ENCODE results near the gene MIDN. TPM values are rescaled to one million over a fixed set of nuclear protein-coding genes. Genes with fewer than 3 reads are reported as not detected.
A peak's percentile ranks its signal among the peaks of the same experiment; 100 is the strongest.

The MIDN gene
- total RNA-seq, 1 donor from 2014 or later, result 22.1 TPM

DNA sequence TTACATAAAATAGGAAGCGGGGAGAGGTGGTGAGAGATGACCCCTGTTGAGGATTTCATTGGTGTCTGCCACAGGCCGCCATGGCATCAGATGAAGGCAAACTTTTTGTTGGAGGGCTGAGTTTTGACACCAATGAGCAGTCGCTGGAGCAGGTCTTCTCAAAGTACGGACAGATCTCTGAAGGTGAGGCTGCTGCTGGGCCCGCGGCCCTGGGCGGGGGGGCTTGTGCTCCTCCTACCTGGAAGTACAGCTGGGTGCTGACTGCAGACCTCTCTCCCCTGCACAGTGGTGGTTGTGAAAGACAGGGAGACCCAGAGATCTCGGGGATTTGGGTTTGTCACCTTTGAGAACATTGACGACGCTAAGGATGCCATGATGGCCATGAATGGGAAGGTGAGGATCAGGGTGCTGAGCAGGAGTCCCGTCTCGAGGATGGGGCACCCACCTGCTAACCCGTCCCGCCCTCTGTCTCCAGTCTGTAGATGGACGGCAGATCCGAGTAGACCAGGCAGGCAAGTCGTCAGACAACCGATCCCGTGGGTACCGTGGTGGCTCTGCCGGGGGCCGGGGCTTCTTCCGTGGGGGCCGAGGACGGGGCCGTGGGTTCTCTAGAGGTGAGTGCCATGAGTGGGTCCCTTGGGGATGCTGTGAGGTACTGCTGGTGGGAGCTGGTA lies 22.6 kb downstream of the MIDN start:
- DNase-seq, result no peak

DNA sequence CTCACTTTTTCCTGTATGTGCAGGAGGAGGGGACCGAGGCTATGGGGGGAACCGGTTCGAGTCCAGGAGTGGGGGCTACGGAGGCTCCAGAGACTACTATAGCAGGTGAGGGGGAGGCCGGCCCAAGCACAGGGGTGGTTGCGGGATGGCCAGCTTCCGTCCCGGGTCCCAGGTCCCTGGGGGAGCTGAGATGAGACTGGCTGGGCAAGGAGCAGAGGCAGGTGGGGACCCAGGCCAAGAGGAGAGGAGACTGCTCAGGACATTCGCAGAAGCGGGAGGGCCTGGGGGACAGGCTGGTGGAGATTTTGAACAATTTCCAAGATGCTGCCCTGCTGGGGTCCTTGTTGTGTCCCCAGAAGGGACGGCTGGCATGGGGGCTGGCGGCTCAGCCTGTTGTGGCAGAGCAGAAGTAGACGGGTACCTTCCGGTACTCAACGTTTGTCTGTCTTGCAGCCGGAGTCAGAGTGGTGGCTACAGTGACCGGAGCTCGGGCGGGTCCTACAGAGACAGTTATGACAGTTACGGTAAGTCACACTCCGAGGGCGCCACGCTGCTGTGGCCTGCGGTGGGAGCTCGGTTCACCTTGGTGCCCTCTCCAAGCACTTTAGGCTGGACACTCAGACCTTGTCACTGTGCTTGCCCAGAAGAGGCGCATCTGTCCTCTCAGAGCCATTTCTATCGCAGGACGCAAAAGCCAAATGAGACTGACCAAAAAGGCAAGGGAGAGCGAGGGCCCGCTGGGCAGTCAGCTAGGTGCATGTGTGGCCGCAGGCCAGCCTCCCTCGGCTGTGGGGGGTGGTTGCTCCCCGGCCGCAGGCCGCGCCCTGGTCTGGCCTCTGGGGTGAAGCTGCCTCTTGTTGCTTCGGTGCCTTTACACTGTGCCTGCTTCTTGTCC lies 23.4 kb downstream of the MIDN start:
- no peak for DNase-seq

DNA sequence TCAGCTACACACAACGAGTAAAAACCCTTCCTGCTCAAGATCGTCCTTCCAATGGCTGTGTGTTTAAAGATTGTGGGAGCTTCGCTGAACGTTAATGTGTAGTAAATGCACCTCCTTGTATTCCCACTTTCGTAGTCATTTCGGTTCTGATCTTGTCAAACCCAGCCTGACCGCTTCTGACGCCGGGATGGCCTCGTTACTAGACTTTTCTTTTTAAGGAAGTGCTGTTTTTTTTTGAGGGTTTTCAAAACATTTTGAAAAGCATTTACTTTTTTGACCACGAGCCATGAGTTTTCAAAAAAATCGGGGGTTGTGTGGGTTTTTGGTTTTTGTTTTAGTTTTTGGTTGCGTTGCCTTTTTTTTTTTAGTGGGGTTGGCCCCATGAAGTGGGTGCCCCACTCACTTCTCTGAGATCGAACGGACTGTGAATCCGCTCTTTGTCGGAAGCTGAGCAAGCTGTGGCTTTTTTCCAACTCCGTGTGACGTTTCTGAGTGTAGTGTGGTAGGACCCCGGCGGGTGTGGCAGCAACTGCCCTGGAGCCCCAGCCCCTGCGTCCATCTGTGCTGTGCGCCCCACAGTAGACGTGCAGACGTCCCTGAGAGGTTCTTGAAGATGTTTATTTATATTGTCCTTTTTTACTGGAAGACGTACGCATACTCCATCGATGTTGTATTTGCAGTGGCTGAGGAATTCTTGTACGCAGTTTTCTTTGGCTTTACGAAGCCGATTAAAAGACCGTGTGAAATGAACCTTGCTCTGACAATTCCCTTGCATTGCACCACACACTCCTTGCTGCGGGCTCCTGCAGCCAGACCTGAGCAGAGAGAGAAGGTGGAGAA lies 24.3 kb downstream of the MIDN start:
- DNase-seq, result no peak

DNA sequence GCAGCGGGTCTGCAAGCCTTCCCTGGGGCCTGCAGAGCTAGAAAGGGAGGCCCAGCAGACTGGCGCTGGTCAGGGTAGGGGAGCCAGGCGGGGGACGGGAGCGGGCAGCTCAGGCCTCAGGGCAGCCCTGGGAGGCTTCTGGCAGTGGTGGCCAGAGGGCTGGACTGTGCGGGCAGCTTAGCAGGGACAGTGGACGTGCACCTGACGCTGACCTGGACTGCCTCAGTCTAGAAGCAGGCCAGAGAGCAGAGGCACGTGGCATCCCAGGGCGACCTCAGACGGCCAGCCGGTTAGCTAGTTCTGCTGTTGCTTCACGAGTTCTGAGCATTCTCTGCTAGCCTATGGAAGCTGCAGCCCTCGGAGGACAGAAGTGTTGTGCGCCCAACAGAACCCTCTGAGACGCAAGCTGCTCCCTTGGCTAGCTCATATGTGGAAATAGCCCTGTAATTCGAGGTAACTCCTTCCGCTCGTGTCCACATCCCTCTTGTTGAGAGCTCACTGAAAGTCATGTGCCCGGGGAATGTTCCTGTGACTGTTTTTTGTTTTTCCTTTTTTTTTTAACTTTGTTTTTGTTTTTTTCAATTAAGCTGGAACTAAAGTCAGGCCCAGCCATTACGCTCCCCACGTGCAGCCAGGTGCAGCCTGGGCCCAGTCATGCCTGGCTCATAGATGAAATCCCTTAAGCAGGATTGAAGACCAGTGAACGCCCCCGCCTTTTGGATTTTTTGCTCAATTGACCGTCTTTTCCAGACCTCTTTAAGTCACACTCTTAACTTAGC lies 25.1 kb downstream of the MIDN start:
- no peak for DNase-seq

DNA sequence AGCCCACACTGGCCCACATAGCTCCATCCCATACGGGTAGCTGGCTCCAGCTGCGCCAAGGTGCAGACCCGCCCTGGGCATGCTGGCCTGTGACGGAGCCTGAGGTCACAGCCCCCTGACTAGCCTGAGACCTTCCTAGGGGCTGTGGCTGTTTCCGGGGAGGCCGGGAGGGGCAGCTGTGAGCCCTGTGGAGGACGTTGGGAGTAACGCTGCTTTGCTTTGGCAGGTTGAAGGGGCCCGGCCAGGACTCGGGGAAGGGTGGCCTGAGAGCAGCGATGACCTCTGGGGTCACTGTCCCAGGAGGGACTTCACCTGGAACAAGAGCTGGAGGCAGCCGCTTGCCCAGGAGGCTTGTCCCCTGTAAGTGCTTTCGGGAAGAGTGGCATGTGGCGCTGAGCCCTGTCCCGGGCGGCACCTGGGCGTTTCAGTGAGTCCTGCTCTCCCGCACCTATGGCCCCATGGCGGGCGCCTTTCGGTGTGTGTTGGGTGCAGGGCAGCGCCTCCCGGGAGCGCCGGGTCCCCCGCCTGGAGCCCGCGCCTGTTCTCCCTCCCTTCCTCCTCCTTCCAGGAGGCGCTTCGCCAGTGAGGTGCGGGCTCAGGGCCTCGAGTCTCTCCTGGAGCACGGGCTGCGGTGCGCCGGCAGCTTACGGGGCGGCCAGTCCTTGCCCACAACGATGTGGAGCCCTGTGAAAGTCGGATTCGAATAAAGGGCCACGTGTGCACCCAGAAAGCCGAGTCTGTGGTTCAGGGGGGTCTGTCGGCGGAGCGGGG lies 25.9 kb downstream of the MIDN start:
- DNase-seq, result no peak

DNA sequence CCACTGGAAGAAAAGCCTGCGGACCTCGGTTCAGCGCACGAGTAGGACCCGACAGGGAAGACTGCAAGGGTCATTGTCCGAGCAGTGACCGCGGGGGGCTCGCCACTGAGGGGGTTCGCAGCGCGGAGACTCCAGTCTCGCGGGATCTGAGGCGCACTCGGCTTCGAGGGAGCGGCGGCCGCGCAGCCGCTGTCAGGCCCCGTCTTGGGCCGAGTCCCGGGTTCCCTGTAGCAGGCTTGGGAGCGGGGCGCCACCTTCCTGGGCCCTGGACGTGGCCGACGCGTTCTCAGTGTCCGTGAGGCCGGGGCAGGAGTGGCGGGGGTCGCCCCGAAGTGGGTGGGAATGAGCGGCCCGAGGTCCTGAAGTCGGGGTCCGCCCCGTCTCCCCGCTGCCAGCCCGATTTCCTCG lies 26.5 kb downstream of the MIDN start:
- DNase-seq, result no peak

DNA sequence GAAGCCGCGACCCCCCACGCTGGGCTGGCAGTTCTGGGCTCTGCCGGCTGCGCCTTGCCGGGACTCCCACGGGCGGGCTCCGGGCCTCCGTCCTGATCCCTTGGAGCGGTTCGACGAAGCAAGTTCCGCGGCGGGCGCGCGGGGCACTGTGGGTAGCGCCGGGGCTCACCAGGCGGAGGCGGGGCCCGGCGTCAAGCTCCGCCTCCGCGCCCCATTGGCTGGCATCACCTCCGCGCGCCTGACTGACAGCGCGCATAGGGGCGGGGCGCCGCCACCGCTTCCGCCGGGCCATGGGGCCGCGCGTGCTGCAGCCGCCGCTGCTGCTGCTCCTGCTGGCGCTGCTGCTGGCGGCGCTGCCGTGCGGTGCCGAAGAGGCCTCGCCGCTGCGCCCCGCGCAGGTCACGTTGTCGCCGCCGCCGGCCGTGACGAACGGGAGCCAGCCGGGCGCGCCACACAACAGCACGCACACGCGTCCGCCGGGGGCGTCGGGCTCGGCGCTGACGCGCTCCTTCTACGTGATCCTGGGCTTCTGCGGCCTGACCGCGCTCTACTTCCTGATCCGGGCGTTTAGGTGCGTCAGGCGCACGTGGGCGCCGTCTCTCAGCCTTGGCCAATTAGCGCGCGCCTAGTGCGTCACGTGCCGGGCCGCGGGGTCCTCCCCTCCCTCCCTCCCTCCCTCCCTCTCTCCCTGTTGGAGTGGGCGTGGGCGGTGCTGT lies 27.0 kb downstream of the MIDN start, which contains the start of gene FAM174C:
Gene FAM174C, plus strand, starts transcription at position 271 of the 716 bp plus-strand sequence. Its CDS starts 20 bp downstream, at position 291.
- peak; percentile 98 for DNase-seq

DNA sequence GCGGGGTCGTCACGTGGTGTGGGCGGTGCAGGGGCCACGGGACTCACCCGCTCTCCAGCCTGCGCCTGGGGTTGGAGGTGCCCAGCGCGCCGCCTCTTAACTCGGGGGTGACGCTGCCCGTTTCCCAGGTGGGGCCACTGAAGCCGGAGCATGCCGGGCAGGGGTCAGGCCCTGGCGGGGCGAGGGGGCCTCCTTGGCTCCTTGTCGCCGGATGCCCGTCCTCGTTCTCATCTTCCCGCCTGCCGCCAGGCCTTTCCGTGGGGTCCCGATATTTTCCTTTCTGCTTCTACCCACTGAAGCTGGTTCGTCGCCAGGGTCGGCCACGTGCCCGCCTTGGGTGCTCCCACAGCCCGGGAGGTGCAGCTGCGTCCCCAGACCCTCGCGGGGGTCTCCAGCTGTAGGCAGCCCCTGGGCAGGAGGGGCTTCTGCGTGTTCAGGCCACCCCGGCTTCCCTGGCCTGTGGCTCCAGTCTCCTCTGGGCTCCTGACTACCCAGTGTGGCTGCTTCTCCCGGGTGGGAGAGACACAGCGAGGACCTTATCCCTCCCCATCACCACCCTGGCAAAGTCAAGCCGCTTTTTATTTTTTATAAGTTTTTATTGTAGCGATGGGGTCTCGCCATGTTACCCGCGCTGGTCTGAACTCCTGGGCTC lies 27.7 kb downstream of the MIDN start:
- no peak for DNase-seq

DNA sequence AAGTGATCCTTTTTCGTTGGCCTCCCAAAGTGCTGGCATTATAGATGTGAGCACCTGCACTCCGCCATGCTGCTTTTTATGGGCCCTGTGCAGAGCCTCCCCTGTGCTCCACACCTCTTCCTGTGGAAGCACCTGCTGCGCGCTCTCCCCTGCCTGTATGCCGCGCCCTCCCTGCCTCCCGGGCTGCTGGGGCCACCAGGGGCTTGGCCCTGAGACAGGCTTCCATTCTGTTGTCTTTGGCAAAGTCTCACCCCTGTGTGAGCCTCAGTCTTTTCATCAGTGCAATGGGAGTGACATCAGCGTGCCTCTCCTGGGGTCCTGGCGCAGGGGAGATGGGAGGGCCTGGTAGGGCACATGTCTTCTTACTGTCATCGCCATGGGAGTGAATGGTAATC lies 28.2 kb downstream of the MIDN start:
- no peak for DNase-seq

DNA sequence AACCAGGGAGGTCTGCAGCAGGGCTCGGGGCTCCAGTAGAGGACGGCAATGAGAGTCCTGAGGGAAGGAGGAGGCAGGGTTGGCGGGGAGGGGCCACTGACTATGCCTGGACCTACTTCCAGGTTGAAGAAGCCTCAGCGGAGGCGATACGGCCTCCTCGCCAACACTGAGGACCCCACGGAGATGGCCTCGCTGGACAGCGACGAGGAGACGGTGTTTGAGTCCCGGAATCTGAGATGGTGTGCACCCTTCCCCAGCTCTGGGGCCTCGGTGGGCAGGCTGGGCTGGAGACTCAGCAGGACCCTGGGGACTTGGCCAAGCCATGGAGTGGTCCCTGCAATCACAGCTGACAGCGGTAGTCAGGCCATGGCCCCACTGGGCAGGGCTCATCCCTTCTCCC lies 28.7 kb downstream of the MIDN start:
- no peak for DNase-seq

DNA sequence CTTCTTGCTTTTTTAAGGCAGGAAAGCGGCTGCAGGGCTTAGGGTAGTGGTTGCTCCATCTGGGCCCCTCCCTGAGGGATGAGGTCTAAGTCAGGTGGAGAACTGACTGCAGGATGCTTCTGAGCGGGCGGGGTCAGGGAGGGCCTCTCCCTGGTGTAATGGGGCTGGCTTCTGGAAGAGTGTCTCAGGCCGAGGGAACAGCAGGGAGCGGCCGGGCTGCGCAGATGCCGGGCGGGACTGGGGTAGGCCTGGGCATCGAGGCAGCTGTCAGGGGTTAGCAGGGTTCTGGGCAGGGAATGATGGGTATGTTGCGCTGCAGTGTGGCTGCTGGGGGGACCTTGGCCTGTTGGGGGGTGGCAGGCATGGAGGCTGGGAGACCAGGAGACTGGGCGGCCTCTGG lies 29.7 kb downstream of the MIDN start:
- DNase-seq, result no peak

DNA sequence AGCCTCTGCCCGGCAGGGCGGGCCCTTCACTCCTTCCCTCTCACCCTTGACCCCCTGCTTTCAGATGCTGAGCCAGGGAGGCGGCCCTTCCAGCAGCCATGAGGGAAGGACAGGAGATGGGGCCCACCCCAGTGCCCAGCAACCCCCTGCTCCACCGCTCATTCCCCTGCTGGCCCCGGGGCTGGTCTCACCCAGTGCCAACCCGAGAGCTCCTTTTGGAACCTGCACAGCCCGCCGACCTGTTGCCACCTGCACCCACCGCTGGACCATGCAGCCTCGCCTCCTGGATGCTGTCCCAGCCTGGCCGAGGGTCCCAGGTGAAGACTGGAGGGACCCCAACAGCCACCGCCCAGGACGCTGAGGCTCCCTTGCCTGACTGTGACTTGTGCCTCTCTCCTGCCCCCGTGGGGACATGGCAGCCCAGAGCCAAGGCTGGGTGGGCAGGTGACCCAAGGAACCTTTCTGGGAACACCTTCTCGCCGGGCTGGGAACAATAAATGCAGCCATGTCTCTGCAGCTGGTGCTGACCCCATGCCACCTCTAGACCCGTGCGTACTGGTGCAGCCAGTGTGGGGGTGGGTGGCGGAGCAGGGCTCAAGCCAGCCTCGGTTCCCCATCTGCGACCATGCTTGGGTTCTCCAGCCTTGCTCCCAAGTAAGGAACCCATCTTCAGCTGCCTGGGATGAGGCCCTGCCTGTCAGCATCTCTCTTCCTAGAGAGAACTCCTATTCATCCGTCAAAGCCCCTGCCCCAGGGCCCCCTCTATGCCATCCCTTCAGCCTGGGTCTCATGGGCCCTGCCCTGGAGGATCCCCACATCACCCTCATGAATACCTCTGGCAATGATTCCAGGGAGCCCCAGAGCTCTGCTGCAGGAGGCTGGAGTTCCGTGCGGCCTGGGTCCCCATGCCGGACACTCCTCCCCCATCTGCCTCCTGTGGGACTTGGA lies 30.6 kb downstream of the MIDN start:
- DNase-seq, result no peak

DNA sequence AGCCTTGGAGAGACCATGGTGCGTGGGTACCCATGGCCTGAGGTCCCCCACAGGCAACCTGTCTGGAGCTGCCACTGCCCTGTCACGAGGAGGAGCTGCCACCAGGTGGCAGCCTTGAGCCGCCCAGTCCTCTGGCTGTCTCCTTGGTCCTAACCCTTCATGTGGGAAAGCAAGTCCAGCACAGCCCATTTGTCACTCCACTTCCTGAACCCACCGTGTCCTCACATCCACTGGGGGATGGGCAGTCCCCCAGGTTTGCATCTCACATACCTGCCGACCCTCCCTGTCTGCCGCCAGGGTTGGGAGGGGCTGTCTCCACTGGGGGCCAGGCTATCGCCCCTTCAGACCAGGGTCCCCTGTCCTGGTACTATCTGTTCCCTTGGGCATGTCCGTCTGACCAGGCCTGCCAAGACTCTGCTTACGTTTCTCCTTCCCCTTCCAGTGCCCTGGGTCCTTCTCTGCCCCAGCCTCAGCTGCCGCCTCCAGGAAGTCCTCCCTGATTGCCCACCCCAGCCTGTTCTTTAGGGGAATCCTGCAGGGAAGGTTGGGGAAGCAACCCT lies 31.5 kb downstream of the MIDN start:
- peak; percentile 92 for DNase-seq

DNA sequence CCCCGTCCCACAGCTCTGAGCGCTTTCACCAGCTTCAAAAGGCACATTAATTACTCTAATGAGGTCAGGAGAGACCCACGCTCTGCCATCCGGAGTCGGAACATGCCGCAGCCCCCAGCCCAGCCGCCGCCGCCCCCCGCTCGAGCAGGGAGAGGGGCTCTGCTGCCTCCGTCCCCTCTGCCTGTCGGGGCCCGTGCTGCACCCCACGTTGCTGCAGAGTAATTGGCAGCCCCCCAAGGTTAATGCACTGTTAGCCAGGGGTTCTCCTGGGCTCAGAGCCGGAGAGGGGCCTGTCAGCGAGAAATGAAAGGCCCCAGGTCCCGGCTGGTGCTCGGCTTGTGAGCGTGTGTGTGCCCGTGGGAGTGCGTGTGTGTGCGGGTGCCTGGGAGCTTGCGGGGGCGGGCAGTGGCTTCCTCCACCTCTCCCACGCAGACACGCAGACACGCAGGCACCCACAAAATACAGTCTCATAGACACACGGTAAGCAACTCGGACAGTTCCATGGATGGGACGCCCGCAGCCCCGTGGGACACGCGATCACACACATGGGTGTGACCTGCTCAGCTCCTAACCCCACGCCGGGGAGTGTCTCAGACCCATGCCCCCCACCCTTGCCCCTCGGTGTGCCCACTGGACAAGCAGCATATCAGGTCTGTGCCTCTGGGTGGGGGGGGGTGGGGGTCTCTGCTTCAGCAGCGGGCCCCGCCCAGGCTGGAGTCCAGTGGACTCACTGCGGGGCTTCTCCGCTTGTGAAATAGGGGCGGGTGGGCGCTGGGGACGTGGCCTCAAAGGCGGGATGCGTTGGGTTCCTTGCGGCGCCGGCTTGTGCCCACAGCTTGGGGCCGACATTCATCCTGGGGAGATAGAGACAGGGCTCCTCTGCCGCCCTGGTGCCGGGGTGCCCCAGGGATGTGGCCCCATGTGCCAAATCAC lies 32.5 kb downstream of the MIDN start:
- DNase-seq, result no peak

DNA sequence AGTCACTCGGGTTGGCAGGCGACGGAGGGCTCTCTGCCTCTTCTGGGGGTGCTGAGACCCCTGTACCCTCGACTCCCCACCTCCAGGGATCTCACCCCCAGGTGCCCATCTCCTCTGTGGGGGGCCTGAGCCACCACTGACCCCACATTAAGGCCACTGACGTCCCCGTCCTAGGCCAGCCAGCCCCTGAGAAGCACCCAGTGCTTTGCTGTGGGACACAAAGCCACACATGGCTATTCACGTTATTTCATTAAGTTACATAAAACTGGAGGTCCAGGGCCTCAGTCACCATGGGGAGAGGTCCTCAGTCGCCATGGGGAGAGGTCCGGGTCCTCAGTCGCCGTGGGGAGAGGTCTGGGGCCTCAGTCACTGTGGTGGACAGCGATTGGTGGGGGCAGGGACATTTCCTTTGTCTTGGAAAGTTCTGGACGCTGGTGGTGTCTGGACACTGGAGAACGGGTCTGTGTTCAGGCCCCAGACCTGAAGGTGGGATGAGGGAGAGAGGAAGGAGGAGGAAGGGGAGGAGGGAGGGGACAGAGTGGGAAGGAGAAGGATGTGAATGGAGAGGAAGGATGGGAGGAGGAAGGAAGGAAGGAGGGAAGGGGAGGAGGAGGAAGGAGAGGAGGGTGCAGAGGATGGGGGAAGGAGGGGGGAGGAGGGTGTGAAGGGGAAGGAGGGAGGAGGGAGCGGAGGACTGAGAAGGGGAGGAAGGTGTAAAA lies 33.3 kb downstream of the MIDN start:
- DNase-seq, result no peak

DNA sequence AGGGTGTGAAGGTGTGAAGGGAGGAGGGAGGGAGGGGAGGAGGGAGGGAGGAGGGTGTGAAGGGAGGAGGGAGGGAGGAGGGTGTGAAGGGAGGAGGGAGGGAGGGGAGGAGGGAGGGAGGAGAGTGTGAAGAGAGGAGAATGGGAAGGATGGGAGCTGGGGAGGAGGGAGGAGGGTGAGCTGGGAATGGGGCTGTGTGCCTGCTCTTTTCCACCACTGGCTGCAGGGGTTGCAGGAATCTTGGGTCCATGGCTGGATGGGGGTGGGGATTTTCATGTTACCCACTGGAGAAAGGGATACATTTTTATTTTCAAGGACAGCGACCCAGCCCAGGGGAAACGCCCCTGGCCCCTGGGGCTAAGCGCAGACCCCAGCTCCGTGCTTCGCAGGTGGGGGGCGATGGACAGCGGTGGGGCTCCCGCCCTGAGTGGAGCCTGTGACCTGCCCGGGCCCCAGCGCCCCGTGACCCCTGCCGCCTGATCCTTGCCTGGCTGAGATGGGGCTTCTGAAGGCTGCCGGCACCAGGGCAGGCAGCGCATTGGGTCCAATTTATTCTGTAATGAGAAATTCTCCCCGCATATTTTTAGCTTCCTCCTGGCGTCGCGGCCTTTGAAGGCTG lies 34.3 kb downstream of the MIDN start:
- no peak for DNase-seq
